Stimulated activated CD4-positive, alpha-beta T cell treated with anti-CD3 and anti-CD28 coated beads, Interleukin-1b, Interleukin-23, amount 100 ng/mL, for 1 hour (primary cell): ENCODE measurements around the gene SNX9.
A peak's percentile ranks its signal among the peaks of the same experiment; 100 is the strongest.
"Not testable (repeated sequence)": the region's sequence is repeated elsewhere in the genome, so short reads cannot be mapped to it uniquely, and the experiment has no call there.

Source experiments
- DNase-seq, 2 donors: peaks; one replicate each; pipeline ENCODE4 v3.0.0-alpha.2; 2020; ENCODE audit warnings: low read depth in 2 of 2

SNX9 gene

DNA sequence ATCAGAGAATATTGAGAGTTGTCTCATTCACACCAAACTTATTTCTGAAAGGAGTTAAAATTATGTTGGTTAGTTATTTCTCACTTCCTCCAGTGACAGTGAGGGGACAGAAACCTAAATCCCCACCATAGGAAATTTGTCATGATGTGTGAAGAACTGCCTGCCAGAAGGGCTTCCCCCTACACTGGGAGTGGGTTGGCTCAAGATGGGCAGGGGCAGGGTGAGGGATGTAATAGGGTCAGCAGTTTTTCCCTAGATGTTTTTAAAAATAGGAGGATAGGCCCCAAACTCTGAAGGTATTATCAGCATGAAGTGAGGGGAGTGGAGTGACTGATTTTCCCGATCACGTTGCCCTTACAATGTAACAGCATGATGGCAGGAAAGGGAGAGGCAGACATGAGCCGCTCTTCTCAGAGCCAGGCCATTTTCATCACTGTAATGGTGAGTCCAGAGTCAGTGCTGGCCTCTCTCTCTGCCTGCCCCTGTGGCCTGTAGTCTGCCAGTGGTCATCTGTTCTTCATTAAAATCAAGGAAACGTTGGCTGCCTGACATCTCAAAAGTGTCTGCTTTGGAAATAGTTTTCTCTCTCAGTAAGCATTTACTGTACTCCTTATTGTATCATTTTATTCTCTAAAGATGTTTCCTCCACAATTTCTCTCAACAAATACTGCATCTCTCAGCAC lies 98.8 kb downstream of the SNX9 start:
- DNase-seq = no peak

DNA sequence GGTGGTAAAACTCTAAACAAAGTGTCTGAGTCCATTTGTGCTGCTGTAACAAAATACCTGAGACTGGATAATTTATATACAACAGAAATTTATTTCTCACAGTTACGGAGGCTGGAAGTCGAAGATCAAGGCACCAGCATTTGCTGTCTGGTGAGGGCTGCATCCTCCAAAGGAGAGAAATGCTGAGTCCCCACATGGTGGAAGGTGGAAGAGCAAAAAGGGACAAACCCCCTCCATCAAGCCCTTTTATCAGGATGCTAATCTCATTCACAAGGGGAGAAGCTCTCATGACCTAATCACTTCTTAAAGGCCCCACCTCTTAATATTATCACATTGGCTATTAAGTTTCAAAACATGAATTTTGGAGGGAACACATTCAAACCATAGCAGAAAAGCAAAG lies 102.7 kb downstream of the SNX9 start:
- no peak for DNase-seq

GRCh38 chr6:157927011-157927410 lies 104.0 kb downstream of the SNX9 start:
- no peak for DNase-seq

DNA sequence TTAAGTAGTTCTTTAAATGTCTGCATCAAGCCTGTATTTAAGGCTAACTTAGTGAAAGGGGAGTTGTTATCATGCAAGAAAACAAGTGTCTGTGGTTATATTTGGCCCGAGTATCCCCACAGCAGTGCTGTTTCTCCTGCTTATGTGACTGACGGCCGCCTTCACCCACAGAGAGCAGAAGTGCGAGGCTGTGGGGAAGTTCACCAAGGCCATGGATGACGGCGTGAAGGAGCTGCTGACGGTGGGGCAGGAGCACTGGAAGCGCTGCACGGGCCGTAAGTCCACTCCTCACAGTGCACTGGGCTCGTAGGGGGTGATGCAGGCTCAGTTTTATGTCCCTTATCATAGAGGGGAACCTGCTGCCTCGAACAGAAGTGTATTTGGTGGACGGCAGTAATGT lies 105.4 kb downstream of the SNX9 start:
- DNase-seq = no peak

- DNase-seq = no peak
These were observed 106.0 kb downstream of the SNX9 start for GRCh38 chr6:157929076-157929475.

DNA sequence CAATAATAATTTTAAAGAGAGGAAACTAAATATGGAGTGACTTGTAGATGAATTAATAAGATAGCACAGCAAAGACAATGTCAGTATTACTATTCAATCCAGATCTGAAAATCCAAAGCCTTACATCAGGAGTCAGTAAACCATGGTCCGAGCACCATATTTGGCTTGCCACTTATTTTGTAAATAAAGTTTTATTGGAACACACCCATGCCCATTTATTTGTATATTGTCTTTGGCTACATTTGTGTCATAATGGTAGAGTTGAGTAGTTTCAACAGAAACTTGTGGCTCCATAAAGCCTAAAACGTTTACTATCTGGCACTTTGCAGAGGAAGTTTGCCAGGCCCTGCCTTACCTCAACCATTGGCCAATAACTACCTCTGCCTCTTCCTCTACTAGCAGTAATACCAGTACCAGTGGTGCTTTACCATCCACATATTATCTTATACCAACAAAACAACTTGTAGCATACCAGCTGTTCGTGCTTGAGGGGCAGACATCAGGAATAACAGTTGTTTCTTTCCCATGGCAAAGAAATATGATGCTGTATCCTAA lies 106.8 kb downstream of the SNX9 start:
- no peak for DNase-seq

- DNase-seq = no peak
These were observed 112.7 kb downstream of the SNX9 start for GRCh38 chr6:157935786-157936185.

- no peak for DNase-seq
These were observed 114.3 kb downstream of the SNX9 start for GRCh38 chr6:157937318-157937717.

DNA sequence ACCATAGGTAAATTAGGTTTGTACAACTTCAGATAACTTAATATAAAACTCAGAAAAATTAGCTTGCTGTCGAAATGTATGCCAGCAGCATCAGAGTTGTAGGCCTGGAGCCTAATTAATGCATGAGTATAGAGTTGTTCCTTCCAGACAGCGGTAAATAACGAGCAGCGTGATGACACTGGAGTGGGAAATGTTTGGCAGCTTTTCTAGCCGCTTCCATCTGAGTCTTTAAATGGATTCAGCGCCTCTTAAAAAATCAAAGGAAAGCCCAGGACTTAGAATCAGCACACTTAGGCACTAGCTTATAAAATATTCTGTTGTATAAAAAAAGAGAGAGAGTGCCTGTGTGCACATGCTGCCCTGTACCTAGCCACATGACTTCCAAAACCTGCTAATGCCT lies 114.9 kb downstream of the SNX9 start:
- DNase-seq = no peak

- peak in 1 of 2 donors; percentile 24 for DNase-seq
These were observed 117.5 kb downstream of the SNX9 start for GRCh38 chr6:157940375-157941036.

DNA sequence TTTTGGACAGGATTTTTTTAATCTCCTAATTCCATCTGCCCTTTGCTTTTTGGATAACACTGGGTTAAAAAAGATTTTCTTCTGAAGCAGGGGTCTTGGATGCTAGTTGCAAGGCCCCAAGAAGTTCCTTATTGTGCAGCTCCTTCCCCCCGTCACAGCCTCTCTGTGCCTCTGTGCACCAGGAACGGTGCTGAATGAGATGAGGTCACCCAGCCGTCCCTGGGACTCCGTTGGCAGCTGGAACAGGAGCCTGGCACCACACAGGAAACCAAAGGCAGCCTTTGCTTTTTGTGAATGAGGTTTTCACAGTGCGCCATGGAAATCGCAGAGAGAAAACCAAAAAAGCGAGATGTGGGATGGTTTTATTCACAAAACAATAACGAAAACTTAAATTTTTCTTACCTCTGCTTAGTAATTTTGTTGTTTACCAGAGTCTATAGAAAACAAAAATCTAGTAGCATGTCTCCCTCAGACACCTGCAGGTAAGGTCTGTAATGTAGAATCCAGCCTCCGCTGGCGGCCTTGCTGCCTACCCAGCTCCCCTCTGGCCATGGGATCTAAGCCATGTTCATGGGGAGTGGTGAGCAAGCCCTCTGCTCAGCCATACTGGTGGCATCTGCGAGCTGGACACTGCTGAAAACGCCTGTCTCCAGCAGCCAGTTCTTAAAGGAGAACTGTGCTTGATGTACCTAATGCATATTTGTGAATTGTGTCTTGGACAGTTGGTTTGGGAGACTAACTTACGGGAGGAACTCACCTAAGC lies 118.2 kb downstream of the SNX9 start:
- DNase-seq = no peak

DNA sequence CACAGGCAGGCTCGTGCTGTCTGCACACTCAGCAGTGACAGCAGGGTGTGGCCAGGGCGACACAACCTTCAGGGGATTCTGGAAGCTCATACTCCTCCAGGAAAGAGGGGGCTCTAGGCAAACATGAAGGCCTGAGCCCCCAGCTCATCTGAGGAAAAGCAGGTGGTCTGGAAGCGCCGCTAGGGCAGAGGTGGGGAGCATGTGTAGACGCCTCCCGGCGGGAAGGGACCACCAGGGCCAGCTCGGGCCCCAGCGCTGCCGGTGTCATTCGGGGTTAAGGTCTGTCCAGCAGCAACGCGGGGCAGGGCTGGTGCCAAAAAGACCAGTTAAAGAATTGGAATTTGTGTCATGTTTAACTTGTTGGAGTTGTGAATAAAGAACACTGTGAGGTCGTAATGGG lies 119.3 kb downstream of the SNX9 start:
- no peak for DNase-seq

DNA sequence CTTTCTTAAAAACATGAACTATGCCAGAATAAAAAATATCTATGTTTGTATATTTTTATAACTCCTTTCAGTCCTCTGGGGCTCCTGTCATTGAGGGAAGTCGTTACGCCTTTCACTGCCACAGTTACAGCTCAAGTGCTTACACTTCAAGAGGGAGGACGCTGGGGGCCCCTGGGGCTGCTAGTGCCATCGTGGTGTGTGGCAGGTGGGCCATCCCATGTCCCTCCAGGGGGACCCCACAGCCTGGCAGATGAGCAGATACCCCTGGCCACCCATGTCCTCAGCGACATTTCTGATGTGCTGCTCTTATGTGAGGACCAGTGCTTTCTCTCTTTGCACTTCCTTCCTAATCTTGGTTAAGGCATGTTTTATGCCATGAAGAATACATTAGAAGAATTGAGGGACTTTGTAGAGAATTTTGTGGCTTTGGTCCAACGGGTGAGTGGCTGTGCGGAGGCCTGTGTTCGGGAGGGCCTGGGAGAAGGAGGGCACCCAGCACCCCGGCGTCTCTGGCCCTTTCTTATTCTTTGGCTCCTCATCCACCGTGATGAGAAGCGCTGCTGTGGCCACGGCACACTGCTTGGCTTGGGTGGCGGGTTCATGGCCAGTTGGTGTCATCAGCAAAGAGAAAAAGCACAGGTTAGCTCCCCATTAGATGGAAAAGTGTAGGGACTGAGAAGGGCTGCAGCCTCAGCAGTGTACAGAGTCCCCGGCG lies 120.4 kb downstream of the SNX9 start:
- DNase-seq = no peak

DNA sequence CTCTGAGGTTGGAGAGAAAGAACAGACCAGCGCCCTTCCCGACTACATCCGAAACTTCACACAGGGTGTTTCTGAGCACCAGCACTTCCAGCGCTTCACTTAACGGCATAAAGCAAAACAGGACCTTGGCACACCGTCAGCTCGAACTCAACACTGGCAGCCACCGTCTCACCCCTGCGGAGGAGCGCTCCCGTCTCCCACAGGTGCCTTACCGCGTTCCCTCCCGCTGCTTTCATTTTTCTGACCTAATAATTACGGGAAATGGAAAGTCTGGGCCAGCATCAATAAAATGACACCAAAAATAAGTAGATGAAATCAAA lies 120.9 kb downstream of the SNX9 start:
- no peak for DNase-seq

GRCh38 chr6:157944983-157945931 lies 122.2 kb downstream of the SNX9 start:
- no peak for DNase-seq

- no peak for DNase-seq
These were observed 123.1 kb downstream of the SNX9 start for GRCh38 chr6:157946053-157946617.

DNA sequence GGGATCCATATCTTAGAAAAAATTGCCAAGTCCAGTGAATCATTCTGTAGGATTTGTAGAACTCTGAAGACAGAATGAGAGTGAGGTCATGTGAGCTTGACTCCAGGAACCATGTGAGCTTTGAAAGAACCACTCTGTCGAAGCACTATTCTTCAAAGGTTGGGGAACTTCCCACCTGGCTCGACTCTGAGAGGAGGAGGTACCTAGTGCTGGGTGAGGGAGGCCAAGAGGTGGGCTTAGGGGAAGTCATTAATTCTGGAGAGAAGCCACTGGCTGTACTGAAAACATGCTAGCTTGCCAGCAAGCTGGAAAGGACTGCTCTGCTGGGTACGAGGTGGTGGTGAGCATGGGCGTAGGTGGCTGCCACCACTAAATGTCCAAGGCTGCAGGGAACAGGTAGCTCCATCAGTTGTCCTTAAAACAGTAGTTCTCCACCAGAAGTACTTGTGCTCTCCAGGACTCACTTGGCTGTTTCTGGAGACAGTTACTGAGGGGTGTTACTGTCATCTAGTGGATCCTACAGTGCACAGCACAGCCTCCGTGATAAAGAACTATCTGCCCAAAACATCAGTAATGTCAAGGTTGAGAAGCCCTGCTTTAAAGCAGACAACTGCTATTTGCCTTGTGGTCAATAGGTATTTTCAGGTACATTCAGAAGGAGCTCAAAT lies 124.0 kb downstream of the SNX9 start:
- no peak for DNase-seq

DNA sequence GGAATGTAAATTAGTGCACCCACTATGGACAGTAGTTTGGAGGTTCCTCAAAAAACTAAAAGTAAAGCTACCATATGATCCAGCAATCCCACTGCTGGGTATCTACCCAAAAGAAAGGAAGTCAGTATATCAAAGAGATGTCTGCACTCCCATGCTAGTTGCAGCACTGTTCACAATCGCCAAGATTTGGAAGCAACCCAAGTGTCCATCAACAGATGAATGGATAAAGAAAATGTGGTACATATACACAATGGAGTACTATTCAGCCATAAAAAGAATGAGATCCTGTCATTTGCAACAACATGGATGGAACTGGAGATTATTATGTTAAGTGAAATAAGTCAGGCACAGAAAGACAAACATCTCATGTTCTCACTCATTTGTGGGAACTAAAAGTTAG lies 127.9 kb downstream of the SNX9 start:
- not testable (repeated sequence) for DNase-seq

GRCh38 chr6:157951828-157952227 lies 128.8 kb downstream of the SNX9 start:
- DNase-seq = no peak

- no peak for DNase-seq
These were observed 129.9 kb downstream of the SNX9 start for GRCh38 chr6:157952861-157953351.
